Measurements from ENCODE around the gene MPDZ.

DNA sequence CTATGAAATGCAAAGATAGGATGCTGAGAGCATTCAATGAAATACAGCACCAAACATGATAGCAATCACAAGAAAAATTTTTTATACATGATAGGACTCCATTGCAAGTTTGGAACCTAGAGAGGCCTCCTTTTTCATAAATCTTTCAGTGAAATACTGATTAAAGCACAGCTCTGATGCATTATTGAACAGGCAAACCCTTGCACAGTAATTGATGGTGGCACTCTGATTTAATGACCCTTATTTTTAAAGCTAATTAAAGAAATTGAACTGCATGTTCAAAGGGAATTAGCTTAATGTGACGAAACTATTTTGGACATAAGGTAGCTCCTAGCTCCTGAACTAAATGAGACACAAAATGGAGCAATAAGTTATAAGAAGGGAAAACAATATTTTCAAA is 44.6 kb downstream of the MPDZ start:
- no peak for TF ChIP-seq SP2 (tag by site-specific recombination; IDR thresholded peaks at IDR 0.05)
- TF ChIP-seq, protein P1, sequence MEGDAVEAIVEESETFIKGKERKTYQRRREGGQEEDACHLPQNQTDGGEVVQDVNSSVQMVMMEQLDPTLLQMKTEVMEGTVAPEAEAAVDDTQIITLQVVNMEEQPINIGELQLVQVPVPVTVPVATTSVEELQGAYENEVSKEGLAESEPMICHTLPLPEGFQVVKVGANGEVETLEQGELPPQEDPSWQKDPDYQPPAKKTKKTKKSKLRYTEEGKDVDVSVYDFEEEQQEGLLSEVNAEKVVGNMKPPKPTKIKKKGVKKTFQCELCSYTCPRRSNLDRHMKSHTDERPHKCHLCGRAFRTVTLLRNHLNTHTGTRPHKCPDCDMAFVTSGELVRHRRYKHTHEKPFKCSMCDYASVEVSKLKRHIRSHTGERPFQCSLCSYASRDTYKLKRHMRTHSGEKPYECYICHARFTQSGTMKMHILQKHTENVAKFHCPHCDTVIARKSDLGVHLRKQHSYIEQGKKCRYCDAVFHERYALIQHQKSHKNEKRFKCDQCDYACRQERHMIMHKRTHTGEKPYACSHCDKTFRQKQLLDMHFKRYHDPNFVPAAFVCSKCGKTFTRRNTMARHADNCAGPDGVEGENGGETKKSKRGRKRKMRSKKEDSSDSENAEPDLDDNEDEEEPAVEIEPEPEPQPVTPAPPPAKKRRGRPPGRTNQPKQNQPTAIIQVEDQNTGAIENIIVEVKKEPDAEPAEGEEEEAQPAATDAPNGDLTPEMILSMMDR (tag by site-specific recombination; IDR thresholded peaks at IDR 0.05), result no peak
- no peak for TF ChIP-seq ZBTB17 (tag by site-specific recombination; IDR thresholded peaks at IDR 0.05)
- TF ChIP-seq ZNF610 (tag by site-specific recombination; IDR thresholded peaks at IDR 0.05; ENCODE audit: borderline replicate concordance), result no peak
- TF ChIP-seq, protein P2, sequence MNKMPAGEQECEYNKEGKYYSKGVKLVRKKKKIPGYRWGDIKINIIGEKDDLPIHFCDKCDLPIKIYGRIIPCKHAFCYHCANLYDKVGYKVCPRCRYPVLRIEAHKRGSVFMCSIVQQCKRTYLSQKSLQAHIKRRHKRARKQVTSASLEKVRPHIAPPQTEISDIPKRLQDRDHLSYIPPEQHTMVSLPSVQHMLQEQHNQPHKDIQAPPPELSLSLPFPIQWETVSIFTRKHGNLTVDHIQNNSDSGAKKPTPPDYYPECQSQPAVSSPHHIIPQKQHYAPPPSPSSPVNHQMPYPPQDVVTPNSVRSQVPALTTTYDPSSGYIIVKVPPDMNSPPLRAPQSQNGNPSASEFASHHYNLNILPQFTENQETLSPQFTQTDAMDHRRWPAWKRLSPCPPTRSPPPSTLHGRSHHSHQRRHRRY (tag by site-specific recombination; IDR thresholded peaks at IDR 0.05), result no peak
